HG03045 (cell line): ENCODE data around the gene PEX16.

Experiments
- ATAC-seq: cut with Tn5 transposase; IDR thresholded peaks from one replicate; pipeline ENCODE4 v1.9.1; 2021; ENCODE audit warnings: mild to moderate bottlenecking, moderate library complexity; ENCODE audit not compliant: unreplicated experiment

The PEX16 gene

GRCh38 chr11:45879803-45880686 is 37.6 kb downstream of the PEX16 start:
- ATAC-seq: no peak

- no peak for ATAC-seq
Measured at GRCh38 chr11:45877845-45878244, 39.8 kb downstream of the PEX16 start.

GRCh38 chr11:45877221-45877620 is 40.5 kb downstream of the PEX16 start:
- no peak for ATAC-seq

GRCh38 chr11:45876401-45876800 is 41.3 kb downstream of the PEX16 start:
- ATAC-seq: no peak

GRCh38 chr11:45872651-45873356 is 44.9 kb downstream of the PEX16 start:
- ATAC-seq: no peak

GRCh38 chr11:45871638-45872037 is 46.0 kb downstream of the PEX16 start:
- no peak for ATAC-seq

GRCh38 chr11:45870706-45871105 is 47.0 kb downstream of the PEX16 start:
- no peak for ATAC-seq

- no peak for ATAC-seq
Measured at GRCh38 chr11:45869551-45869950, 48.1 kb downstream of the PEX16 start.

GRCh38 chr11:45864041-45864440 is 53.6 kb downstream of the PEX16 start:
- no peak for ATAC-seq

GRCh38 chr11:45860764-45861510 is 56.7 kb downstream of the PEX16 start:
- no peak for ATAC-seq

GRCh38 chr11:45860348-45860747 is 57.3 kb downstream of the PEX16 start:
- ATAC-seq: no peak
